ENCODE results near the gene PLXNA2.

The PLXNA2 gene

DNA sequence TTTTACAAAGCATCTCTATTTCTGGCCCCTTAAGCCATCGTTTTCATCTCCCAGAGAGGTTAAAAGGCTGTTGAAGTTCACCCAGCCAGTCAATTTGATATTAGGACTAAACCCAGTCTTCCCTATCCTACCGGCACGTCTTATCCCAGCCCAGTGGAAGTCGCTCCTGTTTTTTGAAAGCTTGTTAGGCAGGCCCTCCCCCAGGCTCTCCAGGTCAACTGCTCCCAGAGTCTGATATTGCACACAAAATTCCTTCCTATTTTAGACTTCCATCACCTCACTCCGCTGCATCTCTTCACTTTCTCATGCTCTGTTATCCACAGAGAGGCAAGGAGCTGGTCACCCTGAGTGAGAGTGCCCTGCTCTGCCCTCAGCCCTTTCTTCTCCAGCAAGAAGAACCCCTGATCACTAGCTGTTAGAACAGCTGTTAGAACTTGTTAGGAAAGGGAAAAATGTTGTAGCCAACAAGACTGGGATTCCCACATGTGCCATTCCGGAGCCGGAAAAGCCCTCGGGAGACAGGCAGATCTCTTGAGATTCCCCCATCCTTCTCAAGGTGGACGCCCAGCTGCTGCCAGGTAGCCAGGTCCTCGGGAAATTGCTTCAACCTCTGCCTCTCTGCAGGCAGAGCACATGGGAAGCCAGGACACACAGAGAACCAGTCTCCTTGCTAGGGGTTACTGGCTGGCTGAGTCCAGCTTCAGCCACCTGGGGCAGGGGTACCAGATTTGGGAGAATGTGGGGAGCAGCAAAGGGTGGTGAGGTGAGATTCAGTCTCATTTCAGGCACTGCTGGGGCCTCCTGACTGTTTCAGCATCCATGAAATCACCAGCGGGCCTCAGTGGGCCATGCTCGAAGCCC, 25.7 kb downstream of the PLXNA2 start:
- no peaks in the 10 kb centered on the region for H3K27me3 ChIP-seq (ENCODE audit: insufficient read depth, low read length)
- H3K9ac ChIP-seq (ENCODE audit: low read depth, low read length), result no peak overlapping the region
- H3K4me1 ChIP-seq (ENCODE audit: insufficient read depth, low read length), result 0 out of 2 replicates have a peak, but pooled peaks cover 3% of the 10 kb centered on the region
- no peak overlapping the region for H3K4me3 ChIP-seq (ENCODE audit: low read length)
- H3K36me3 ChIP-seq (ENCODE audit: insufficient read depth, low read depth, low read length), result no peaks in the 10 kb centered on the region
- no peaks in the 10 kb centered on the region for H3K9me3 ChIP-seq (ENCODE audit: insufficient read depth, low read depth, low read length)
- no peak overlapping the region for H3K27ac ChIP-seq (ENCODE audit: low read length)

- no peaks in the 10 kb centered on the region for H3K36me3 ChIP-seq (ENCODE audit: insufficient read depth, low read depth, low read length)
- H3K27me3 ChIP-seq (ENCODE audit: insufficient read depth, low read length), result no peaks in the 10 kb centered on the region
- no peak overlapping the region for H3K9ac ChIP-seq (ENCODE audit: low read depth, low read length)
- no peak overlapping the region for H3K4me3 ChIP-seq (ENCODE audit: low read length)
- 0 out of 2 replicates have a peak, but pooled peaks cover 3% of the 10 kb centered on the region for H3K4me1 ChIP-seq (ENCODE audit: insufficient read depth, low read length)
- no peak overlapping the region for H3K27ac ChIP-seq (ENCODE audit: low read length)
- H3K9me3 ChIP-seq (ENCODE audit: insufficient read depth, low read depth, low read length), result no peaks in the 10 kb centered on the region
Measured at GRCh38 chr1:208217781-208218180, 26.4 kb downstream of the PLXNA2 start.

- no peaks in the 10 kb centered on the region for H3K36me3 ChIP-seq (ENCODE audit: insufficient read depth, low read depth, low read length)
- no peak overlapping the region for H3K27ac ChIP-seq (ENCODE audit: low read length)
- no peak overlapping the region for H3K4me3 ChIP-seq (ENCODE audit: low read length)
- H3K4me1 ChIP-seq (ENCODE audit: insufficient read depth, low read length), result 0 out of 2 replicates have a peak, but pooled peaks cover 3% of the 10 kb centered on the region
- H3K9ac ChIP-seq (ENCODE audit: low read depth, low read length), result no peak overlapping the region
- no peaks in the 10 kb centered on the region for H3K9me3 ChIP-seq (ENCODE audit: insufficient read depth, low read depth, low read length)
- H3K27me3 ChIP-seq (ENCODE audit: insufficient read depth, low read length), result no peaks in the 10 kb centered on the region
Measured at GRCh38 chr1:208216806-208217205, 27.4 kb downstream of the PLXNA2 start.

DNA sequence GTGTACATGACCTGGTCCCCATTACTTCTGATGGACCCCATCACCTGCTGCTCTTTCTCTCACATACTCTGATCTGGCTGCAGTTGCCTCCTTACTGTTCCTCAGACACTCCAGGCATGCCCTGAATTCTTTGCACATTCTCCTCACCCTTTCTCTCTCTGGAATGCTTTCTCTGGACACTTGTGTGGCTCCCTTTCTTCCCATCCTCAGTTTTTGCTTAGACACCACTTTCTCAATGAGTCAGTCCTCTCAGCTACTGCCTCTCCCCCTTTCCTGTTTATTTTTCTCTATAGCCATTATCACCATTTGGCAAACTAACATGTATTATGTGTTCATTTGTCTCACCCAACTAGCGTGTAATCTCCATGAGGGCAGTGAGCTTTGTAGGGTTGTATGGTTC, 28.1 kb downstream of the PLXNA2 start:
- 0 out of 2 replicates have a peak, but pooled peaks cover 3% of the 10 kb centered on the region for H3K4me1 ChIP-seq (ENCODE audit: insufficient read depth, low read length)
- no peaks in the 10 kb centered on the region for H3K27me3 ChIP-seq (ENCODE audit: insufficient read depth, low read length)
- H3K27ac ChIP-seq (ENCODE audit: low read length), result no peak overlapping the region

GRCh38 chr1:208215393-208215792, 28.8 kb downstream of the PLXNA2 start:
- Histone ChIP-seq H3K36me3 (ENCODE audit: insufficient read depth, low read depth, low read length) (no peaks in the 10 kb centered on the region), H3K4me3 (ENCODE audit: low read length) (no peak overlapping the region), H3K27ac (ENCODE audit: low read length) (no peak overlapping the region), H3K27me3 (ENCODE audit: insufficient read depth, low read length) (no peaks in the 10 kb centered on the region), H3K9me3 (ENCODE audit: insufficient read depth, low read depth, low read length) (no peaks in the 10 kb centered on the region), H3K9ac (ENCODE audit: low read depth, low read length) (no peak overlapping the region), H3K4me1 (ENCODE audit: insufficient read depth, low read length) (0 out of 2 replicates have a peak, but pooled peaks cover 3% of the 10 kb centered on the region)

More for the DNA sequence above, 28.1 kb downstream of the PLXNA2 start:
- Histone ChIP-seq H3K9ac (ENCODE audit: low read depth, low read length) (no peak overlapping the region), H3K4me3 (ENCODE audit: low read length) (no peak overlapping the region), H3K9me3 (ENCODE audit: insufficient read depth, low read depth, low read length) (no peaks in the 10 kb centered on the region), H3K36me3 (ENCODE audit: insufficient read depth, low read depth, low read length) (no peaks in the 10 kb centered on the region)

DNA sequence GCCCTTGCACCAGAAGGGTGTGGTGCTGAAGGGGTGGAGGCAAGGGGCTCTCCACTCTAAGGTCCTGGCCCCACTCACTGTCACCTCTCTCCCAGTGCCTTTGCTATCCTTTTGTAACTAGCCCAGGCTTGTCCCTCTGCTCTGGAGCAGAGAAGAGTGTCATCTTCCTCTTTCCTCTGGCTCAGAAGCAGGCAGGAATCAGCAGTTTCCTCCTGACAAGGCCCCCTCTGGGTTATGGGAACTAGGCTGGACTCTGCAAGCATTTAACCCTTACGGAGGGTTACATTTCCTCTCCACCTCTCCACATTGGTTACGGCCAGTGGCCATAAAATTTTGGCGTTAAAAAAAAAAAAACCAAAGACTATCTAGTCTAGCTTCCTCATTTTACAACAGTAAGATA, 30.4 kb downstream of the PLXNA2 start:
- Histone ChIP-seq H3K9ac (ENCODE audit: low read depth, low read length) (no peak overlapping the region), H3K4me3 (ENCODE audit: low read length) (no peak overlapping the region)

GRCh38 chr1:208212893-208213292, 31.3 kb downstream of the PLXNA2 start:
- Histone ChIP-seq H3K9me3 (ENCODE audit: insufficient read depth, low read depth, low read length) (no peaks in the 10 kb centered on the region), H3K36me3 (ENCODE audit: insufficient read depth, low read depth, low read length) (no peaks in the 10 kb centered on the region), H3K27me3 (ENCODE audit: insufficient read depth, low read length) (no peaks in the 10 kb centered on the region), H3K27ac (ENCODE audit: low read length) (no peak overlapping the region), H3K9ac (ENCODE audit: low read depth, low read length) (no peak overlapping the region), H3K4me3 (ENCODE audit: low read length) (no peak overlapping the region), H3K4me1 (ENCODE audit: insufficient read depth, low read length) (no peaks in the 10 kb centered on the region; the same call in 1 of the 2 replicates)

More for the DNA sequence above, 30.4 kb downstream of the PLXNA2 start:
- Histone ChIP-seq H3K27ac (ENCODE audit: low read length) (no peak overlapping the region), H3K36me3 (ENCODE audit: insufficient read depth, low read depth, low read length) (no peaks in the 10 kb centered on the region), H3K27me3 (ENCODE audit: insufficient read depth, low read length) (no peaks in the 10 kb centered on the region), H3K9me3 (ENCODE audit: insufficient read depth, low read depth, low read length) (no peaks in the 10 kb centered on the region), H3K4me1 (ENCODE audit: insufficient read depth, low read length) (no peaks in the 10 kb centered on the region)

GRCh38 chr1:208211921-208212843, 32.0 kb downstream of the PLXNA2 start:
- H3K36me3 ChIP-seq (ENCODE audit: insufficient read depth, low read depth, low read length), result no peaks in the 10 kb centered on the region

DNA sequence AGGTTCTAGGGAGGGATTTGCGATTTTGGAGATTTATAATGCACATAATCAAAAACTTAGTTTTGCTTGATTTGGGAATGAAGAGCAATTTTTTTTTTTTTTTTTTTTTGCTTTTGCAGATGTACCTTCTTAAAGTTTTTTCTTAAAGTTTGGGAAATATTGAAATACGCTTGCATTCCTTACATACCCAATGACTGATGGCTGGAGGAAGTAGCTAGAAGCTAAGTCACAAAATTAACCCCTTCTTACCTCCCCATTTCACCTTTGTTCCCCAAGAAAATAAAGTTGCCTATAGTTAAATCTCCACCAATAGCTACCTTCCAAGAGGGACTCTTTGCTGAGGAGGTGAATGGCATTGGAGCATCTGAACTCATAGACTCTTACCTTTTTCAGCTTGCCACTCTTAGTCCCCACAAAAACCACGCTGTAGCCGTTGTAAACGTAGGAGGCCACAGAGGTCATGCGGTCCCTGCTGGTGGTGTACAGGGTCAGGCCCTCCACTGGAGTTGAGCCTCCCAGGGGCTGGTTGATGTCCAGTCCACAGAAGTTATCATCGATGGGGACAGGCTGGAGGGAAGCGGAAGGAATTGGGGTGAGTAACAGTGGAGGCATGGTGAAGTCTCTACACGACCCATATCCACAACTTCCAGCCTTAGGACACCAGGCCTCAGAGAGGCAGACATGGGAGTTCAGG, 34.1 kb downstream of the PLXNA2 start:
- no peaks in the 10 kb centered on the region for H3K9me3 ChIP-seq (ENCODE audit: insufficient read depth, low read depth, low read length)
- no peak overlapping the region for H3K9ac ChIP-seq (ENCODE audit: low read depth, low read length)
- H3K27ac ChIP-seq (ENCODE audit: low read length), result no peak overlapping the region
- H3K4me1 ChIP-seq (ENCODE audit: insufficient read depth, low read length), result no peaks in the 10 kb centered on the region; the same call in 1 of the 2 replicates
- no peaks in the 10 kb centered on the region for H3K27me3 ChIP-seq (ENCODE audit: insufficient read depth, low read length)
- no peaks in the 10 kb centered on the region for H3K36me3 ChIP-seq (ENCODE audit: insufficient read depth, low read depth, low read length)
- H3K4me3 ChIP-seq (ENCODE audit: low read length), result no peak overlapping the region

More at GRCh38 chr1:208211921-208212843, 32.0 kb downstream of the PLXNA2 start:
- Histone ChIP-seq H3K27me3 (ENCODE audit: insufficient read depth, low read length) (no peaks in the 10 kb centered on the region), H3K27ac (ENCODE audit: low read length) (no peak overlapping the region), H3K4me3 (ENCODE audit: low read length) (no peak overlapping the region), H3K9me3 (ENCODE audit: insufficient read depth, low read depth, low read length) (no peaks in the 10 kb centered on the region), H3K9ac (ENCODE audit: low read depth, low read length) (no peak overlapping the region), H3K4me1 (ENCODE audit: insufficient read depth, low read length) (no peaks in the 10 kb centered on the region; the same call in 1 of the 2 replicates)

DNA sequence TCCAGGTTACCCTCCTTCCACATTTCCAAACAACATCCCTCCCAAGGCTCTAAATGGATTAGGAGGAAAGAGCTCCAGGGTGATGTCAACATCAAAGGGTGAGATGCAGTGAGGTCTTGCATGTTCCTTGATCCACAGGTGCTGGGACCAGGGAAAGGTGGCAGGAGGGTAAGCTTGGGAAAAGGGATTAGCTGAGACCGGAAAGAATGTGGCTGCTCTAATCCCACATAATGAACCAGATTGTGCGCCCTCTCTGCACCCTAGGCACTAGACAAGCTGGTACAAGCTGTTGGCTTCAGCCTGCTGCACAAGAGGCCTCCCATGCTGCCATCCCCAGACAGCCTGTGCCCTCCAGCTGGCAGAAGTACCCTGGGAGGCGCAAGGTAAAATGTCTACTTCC, 34.9 kb downstream of the PLXNA2 start:
- Histone ChIP-seq H3K4me3 (ENCODE audit: low read length) (no peak overlapping the region), H3K36me3 (ENCODE audit: insufficient read depth, low read depth, low read length) (no peaks in the 10 kb centered on the region), H3K27ac (ENCODE audit: low read length) (no peak overlapping the region), H3K9me3 (ENCODE audit: insufficient read depth, low read depth, low read length) (no peaks in the 10 kb centered on the region), H3K27me3 (ENCODE audit: insufficient read depth, low read length) (no peaks in the 10 kb centered on the region), H3K9ac (ENCODE audit: low read depth, low read length) (no peak overlapping the region), H3K4me1 (ENCODE audit: insufficient read depth, low read length) (no peaks in the 10 kb centered on the region; the same call in 1 of the 2 replicates)

DNA sequence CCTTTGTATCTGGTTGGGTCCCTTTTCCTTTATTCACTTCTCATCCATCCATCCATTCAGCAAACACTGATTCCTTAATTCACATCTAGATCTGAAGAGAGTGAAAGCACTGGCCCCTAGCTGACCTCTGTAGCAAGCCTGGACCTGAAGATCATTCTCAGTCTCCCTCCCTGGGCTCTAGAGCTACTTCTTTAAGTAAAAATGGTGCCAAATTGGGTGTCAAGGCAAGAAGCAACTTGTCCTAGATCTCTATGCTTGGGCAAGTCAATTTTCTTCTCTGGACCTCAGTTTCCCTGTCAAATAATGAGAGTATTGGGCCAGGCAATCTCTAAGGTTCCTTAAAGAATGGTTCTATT, 36.1 kb downstream of the PLXNA2 start:
- no peak overlapping the region for H3K4me3 ChIP-seq (ENCODE audit: low read length)
- no peak overlapping the region for H3K9ac ChIP-seq (ENCODE audit: low read depth, low read length)
- no peaks in the 10 kb centered on the region; the same call in 1 of the 2 replicates for H3K4me1 ChIP-seq (ENCODE audit: insufficient read depth, low read length)
- no peaks in the 10 kb centered on the region for H3K9me3 ChIP-seq (ENCODE audit: insufficient read depth, low read depth, low read length)
- H3K36me3 ChIP-seq (ENCODE audit: insufficient read depth, low read depth, low read length), result no peaks in the 10 kb centered on the region
- no peak overlapping the region for H3K27ac ChIP-seq (ENCODE audit: low read length)
- H3K27me3 ChIP-seq (ENCODE audit: insufficient read depth, low read length), result no peaks in the 10 kb centered on the region

Data from iPS-20b (cell line).